SK-N-SH treated with all-trans-retinoic acid at 6 μM for 48 hours (cell line): ENCODE data around the gene SIM1.

ENCODE experiments used
- ATAC-seq: fragments of 200-7000 bp; cut with Tn5 transposase; 3 replicates; pipeline ENCODE4 v1.9.1; 2020; ENCODE audit warnings: mild to moderate bottlenecking, moderate library complexity
- ARNTL ChIP-seq: fragments of 450-650 bp; formaldehyde crosslinking; IDR thresholded peaks from 2 replicates; pipeline ENCODE4 v1.5.0; 2020; ENCODE audit warnings: low read depth, mild to moderate bottlenecking, moderate library complexity, borderline replicate concordance
- BACH2 ChIP-seq: fragments of 250-450 bp; sonication (Bioruptor Pico); IDR thresholded peaks from 2 replicates; pipeline ENCODE4 v1.9.0; 2021; ENCODE audit warnings: mild to moderate bottlenecking, borderline replicate concordance
- CSDC2 ChIP-seq: fragments of 250-450 bp; sonication (Bioruptor Pico); IDR thresholded peaks from 2 replicates; pipeline ENCODE4 v1.5.0; 2020; ENCODE audit warnings: mild to moderate bottlenecking, moderate library complexity
- ESRRG ChIP-seq: fragments of 250-450 bp; sonication (Bioruptor Pico); IDR thresholded peaks from 2 replicates; pipeline ENCODE4 v1.6.1; 2021; ENCODE audit warnings: mild to moderate bottlenecking
- GLIS3 ChIP-seq: fragments of 250-450 bp; sonication (Bioruptor Pico); IDR thresholded peaks from 2 replicates; pipeline ENCODE4 v1.5.0; 2020; ENCODE audit warnings: mild to moderate bottlenecking, moderate library complexity
- ISL1 ChIP-seq: fragments of 250-450 bp; sonication (Bioruptor Pico); IDR thresholded peaks from 2 replicates; pipeline ENCODE4 v2.1.2; 2022; ENCODE audit warnings: mild to moderate bottlenecking, moderate library complexity
- OSR1 ChIP-seq: fragments of 250-450 bp; sonication (Bioruptor Pico); IDR thresholded peaks from 2 replicates; pipeline ENCODE4 v1.8.0; 2022; ENCODE audit warnings: moderate library complexity, mild to moderate bottlenecking, inconsistent platforms
- PPARA ChIP-seq: fragments of 250-450 bp; sonication (Bioruptor Pico); IDR thresholded peaks from 2 replicates; pipeline ENCODE4 v1.5.0; 2020; ENCODE audit warnings: mild to moderate bottlenecking, borderline replicate concordance
- RARB ChIP-seq: fragments of 250-450 bp; sonication (Bioruptor Pico); IDR thresholded peaks from 2 replicates; pipeline ENCODE4 v1.8.0; 2021; ENCODE audit warnings: mild to moderate bottlenecking, moderate library complexity
- TOX ChIP-seq: fragments of 250-450 bp; sonication (Bioruptor Pico); IDR thresholded peaks from 2 replicates; pipeline ENCODE4 v1.8.0; 2021; ENCODE audit warnings: mild to moderate bottlenecking, moderate library complexity, borderline replicate concordance
- ZC3H10 ChIP-seq: fragments of 250-450 bp; sonication (Bioruptor Pico); IDR thresholded peaks from 2 replicates; pipeline ENCODE4 v1.5.1; 2021; ENCODE audit warnings: mild to moderate bottlenecking, moderate library complexity
- ZFP3 ChIP-seq: fragments of 250-450 bp; sonication (Bioruptor Pico); IDR thresholded peaks from 2 replicates; pipeline ENCODE4 v1.5.0; 2020; ENCODE audit warnings: mild to moderate bottlenecking, moderate library complexity
- ZFP30 ChIP-seq: fragments of 450-650 bp; formaldehyde crosslinking; IDR thresholded peaks from 2 replicates; pipeline ENCODE4 v1.5.0; 2022; ENCODE audit warnings: mild to moderate bottlenecking, moderate library complexity
- ZNF565 ChIP-seq: fragments of 450-650 bp; formaldehyde crosslinking; conservative IDR thresholded peaks from 2 replicates; pipeline ENCODE4 v1.5.0; 2020; ENCODE audit warnings: low read depth, mild to moderate bottlenecking, moderate library complexity
- ZNF70 ChIP-seq: fragments of 450-650 bp; formaldehyde crosslinking; IDR thresholded peaks from 2 replicates; pipeline ENCODE4 v1.5.0; 2020; ENCODE audit warnings: mild to moderate bottlenecking, moderate library complexity
- ZNF8 ChIP-seq: fragments of 450-650 bp; formaldehyde crosslinking; IDR thresholded peaks from 2 replicates; pipeline ENCODE4 v1.5.0; 2020; ENCODE audit warnings: mild to moderate bottlenecking, moderate library complexity
- TF ChIP-seq, protein P1 (sequence below): fragments of 250-450 bp; sonication (Bioruptor Pico); IDR thresholded peaks from 2 replicates; pipeline ENCODE4 v1.5.0; 2020; ENCODE audit warnings: mild to moderate bottlenecking, moderate library complexity
- TF ChIP-seq, protein P2 (sequence below): fragments of 250-450 bp; sonication (Bioruptor Pico); IDR thresholded peaks from 2 replicates; pipeline ENCODE4 v1.5.1; 2021; ENCODE audit warnings: mild to moderate bottlenecking, moderate library complexity
- TF ChIP-seq, protein P3 (sequence below): fragments of 250-450 bp; sonication (Bioruptor Pico); IDR thresholded peaks from 2 replicates; pipeline ENCODE4 v1.8.0; 2021; ENCODE audit warnings: low read depth, mild to moderate bottlenecking, moderate library complexity, borderline replicate concordance
- TF ChIP-seq, protein P4 (sequence below): fragments of 250-450 bp; sonication (Bioruptor Pico); IDR thresholded peaks from 2 replicates; pipeline ENCODE4 v1.5.1; 2020; ENCODE audit warnings: low read depth, mild to moderate bottlenecking, moderate library complexity

Gene SIM1

DNA sequence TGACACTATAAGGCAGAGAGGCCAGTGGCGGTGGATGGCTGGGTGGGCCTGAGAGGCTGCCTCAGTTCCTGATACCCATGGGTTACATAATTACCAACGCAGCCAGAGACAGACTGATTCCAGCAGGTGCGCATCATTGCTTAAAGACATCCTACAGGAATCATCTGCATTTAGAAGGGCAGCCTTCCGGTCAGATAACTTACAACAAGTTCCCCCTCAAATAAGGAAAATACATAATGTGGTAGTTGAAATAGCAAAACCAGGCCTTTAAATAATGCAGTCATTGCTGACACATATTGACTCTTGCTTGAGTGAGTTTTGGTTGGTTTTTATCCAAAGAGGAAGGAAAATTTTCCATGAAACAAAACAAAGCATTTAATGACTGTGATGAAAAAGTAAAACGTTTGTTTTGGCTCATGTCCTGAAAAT lies 81.9 kb downstream of the SIM1 start (continued):
- TF ChIP-seq, protein P1, sequence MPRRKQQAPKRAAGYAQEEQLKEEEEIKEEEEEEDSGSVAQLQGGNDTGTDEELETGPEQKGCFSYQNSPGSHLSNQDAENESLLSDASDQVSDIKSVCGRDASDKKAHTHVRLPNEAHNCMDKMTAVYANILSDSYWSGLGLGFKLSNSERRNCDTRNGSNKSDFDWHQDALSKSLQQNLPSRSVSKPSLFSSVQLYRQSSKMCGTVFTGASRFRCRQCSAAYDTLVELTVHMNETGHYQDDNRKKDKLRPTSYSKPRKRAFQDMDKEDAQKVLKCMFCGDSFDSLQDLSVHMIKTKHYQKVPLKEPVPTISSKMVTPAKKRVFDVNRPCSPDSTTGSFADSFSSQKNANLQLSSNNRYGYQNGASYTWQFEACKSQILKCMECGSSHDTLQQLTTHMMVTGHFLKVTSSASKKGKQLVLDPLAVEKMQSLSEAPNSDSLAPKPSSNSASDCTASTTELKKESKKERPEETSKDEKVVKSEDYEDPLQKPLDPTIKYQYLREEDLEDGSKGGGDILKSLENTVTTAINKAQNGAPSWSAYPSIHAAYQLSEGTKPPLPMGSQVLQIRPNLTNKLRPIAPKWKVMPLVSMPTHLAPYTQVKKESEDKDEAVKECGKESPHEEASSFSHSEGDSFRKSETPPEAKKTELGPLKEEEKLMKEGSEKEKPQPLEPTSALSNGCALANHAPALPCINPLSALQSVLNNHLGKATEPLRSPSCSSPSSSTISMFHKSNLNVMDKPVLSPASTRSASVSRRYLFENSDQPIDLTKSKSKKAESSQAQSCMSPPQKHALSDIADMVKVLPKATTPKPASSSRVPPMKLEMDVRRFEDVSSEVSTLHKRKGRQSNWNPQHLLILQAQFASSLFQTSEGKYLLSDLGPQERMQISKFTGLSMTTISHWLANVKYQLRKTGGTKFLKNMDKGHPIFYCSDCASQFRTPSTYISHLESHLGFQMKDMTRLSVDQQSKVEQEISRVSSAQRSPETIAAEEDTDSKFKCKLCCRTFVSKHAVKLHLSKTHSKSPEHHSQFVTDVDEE (CRISPR knock-in tag) = no peak
- TF ChIP-seq ESRRG (CRISPR knock-in tag) (no peak), CSDC2 (no peak), ZNF8 (no peak), RARB (no peak)

DNA sequence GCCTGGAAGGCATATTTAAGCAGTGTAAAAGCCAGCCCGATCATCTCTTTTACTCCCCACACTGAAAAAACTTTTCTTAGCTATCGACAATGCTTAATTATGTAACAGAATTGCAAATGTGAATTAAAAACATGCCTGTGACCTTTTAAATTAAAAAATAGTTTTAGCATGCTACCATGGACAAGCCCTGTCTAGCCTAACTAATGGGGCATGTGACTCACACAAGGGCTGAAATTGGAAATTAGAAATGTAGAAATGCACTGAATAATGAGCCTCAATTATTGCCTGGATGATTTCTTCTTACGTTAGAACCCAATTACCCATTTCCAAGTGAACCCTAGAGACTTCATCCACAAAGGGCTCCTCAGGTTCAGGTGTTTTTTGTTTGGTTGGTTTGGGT lies 82.7 kb downstream of the SIM1 start:
- ATAC-seq = no peak
- TF ChIP-seq ARNTL (CRISPR knock-in tag) = no peak
- TF ChIP-seq PPARA = no peak
- no peak for TF ChIP-seq ESRRG (CRISPR knock-in tag)
- TF ChIP-seq ZNF70 (CRISPR knock-in tag) = no peak
- TF ChIP-seq, protein P2, sequence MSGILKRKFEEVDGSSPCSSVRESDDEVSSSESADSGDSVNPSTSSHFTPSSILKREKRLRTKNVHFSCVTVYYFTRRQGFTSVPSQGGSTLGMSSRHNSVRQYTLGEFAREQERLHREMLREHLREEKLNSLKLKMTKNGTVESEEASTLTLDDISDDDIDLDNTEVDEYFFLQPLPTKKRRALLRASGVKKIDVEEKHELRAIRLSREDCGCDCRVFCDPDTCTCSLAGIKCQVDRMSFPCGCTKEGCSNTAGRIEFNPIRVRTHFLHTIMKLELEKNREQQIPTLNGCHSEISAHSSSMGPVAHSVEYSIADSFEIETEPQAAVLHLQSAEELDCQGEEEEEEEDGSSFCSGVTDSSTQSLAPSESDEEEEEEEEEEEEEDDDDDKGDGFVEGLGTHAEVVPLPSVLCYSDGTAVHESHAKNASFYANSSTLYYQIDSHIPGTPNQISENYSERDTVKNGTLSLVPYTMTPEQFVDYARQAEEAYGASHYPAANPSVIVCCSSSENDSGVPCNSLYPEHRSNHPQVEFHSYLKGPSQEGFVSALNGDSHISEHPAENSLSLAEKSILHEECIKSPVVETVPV (CRISPR knock-in tag) = no peak
- TF ChIP-seq GLIS3 = no peak
- no peak for TF ChIP-seq CSDC2
- TF ChIP-seq ZFP30 = no peak
- no peak for TF ChIP-seq ZNF8
- TF ChIP-seq, protein P1 (CRISPR knock-in tag) = no peak

DNA sequence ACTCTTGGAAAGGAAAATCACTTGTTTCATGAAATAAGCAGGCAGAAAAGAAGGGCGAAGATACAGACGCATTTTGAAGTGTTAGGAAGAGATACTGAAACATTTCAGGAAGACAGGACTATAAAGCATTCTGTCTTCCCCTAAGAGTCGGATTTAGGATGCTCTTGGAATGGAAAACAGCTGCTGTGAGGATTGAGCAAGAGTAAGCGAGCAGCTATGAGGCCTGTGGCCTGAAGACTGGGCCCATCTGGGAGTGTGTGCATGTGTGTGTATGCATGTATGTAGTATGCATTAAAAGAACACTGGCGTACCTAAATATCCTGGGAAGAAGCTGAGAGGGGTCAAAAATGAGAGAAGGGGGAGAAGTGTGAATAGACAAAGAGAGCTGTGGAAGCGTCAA lies 83.6 kb downstream of the SIM1 start:
- no peak for TF ChIP-seq GLIS3
- TF ChIP-seq ISL1 (CRISPR knock-in tag) = no peak
- TF ChIP-seq ZNF8 = no peak
- no peak for TF ChIP-seq TOX (CRISPR knock-in tag)
- TF ChIP-seq RARB = no peak
- TF ChIP-seq ZNF565 (CRISPR knock-in tag) = no peak

DNA sequence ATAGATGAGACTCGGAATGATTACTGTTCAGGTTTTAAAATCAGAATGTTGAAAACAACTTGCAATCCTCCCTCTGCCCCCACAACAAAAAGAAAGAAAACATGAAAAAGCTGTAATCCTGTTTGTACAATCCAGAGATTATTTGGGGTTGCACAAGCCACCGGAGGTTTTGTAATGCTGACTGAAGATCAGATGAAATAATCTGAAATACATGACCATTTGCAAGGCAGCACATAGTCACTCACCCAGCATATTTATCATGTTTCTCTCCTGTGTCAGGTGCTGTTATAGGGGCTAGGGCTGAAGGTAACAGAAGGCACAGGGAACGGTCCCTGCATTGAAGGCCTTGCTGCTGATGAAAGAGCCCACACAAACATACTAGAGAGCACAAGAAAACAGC lies 85.3 kb downstream of the SIM1 start:
- ATAC-seq = no peak

More for the DNA sequence above, 83.6 kb downstream of the SIM1 start:
- no peak for ATAC-seq

DNA sequence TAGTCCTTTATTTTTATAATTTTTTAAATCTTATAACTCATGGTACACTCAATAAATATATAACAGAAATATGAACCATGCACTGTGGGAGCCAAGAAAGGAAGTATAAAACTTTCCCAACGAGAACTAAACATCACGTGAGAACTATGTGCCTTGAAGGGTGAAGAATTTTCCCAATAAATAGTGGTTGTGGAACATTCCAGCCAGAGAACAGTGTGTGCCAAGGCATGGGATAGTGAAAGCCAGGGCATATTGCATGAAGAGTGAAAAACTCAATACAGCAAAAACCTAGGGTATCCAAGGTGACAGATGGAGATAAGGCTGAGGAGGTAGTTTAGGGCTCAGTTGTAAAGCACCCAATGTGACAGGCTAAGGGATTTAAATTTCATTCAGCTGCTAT lies 86.1 kb downstream of the SIM1 start:
- TF ChIP-seq GLIS3 (no peak), ZNF565 (CRISPR knock-in tag) (no peak), ZFP3 (CRISPR knock-in tag) (no peak), TOX (CRISPR knock-in tag) (no peak), ZFP30 (no peak), OSR1 (CRISPR knock-in tag) (no peak), RARB (no peak), CSDC2 (no peak)
- TF ChIP-seq, protein P3, sequence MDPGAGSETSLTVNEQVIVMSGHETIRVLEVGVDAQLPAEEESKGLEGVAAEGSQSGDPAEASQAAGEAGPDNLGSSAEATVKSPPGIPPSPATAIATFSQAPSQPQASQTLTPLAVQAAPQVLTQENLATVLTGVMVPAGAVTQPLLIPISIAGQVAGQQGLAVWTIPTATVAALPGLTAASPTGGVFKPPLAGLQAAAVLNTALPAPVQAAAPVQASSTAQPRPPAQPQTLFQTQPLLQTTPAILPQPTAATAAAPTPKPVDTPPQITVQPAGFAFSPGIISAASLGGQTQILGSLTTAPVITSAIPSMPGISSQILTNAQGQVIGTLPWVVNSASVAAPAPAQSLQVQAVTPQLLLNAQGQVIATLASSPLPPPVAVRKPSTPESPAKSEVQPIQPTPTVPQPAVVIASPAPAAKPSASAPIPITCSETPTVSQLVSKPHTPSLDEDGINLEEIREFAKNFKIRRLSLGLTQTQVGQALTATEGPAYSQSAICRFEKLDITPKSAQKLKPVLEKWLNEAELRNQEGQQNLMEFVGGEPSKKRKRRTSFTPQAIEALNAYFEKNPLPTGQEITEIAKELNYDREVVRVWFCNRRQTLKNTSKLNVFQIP (CRISPR knock-in tag) = no peak
- TF ChIP-seq, protein P1 (CRISPR knock-in tag) = no peak
- TF ChIP-seq, protein P4, sequence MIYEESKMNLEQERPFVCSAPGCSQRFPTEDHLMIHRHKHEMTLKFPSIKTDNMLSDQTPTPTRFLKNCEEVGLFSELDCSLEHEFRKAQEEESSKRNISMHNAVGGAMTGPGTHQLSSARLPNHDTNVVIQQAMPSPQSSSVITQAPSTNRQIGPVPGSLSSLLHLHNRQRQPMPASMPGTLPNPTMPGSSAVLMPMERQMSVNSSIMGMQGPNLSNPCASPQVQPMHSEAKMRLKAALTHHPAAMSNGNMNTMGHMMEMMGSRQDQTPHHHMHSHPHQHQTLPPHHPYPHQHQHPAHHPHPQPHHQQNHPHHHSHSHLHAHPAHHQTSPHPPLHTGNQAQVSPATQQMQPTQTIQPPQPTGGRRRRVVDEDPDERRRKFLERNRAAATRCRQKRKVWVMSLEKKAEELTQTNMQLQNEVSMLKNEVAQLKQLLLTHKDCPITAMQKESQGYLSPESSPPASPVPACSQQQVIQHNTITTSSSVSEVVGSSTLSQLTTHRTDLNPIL (CRISPR knock-in tag) = no peak
- ATAC-seq = no peak

More for the DNA sequence above, 85.3 kb downstream of the SIM1 start:
- TF ChIP-seq CSDC2 (no peak), BACH2 (CRISPR knock-in tag) (no peak), TOX (CRISPR knock-in tag) (no peak), ESRRG (CRISPR knock-in tag) (no peak), ZC3H10 (CRISPR knock-in tag) (no peak), ZFP30 (no peak), ZNF565 (CRISPR knock-in tag) (no peak)
